DND-41 (cell line): ENCODE results near the gene RGS12.

Experiments
- EZH2 ChIP-seq: IDR thresholded peaks from 3 replicates; pipeline ENCODE4 v1.6.1; 2012; ENCODE audit warnings: borderline replicate concordance, low read depth, mild to moderate bottlenecking, moderate library complexity, low read length, inconsistent platforms; ENCODE audit not compliant: severe bottlenecking
- TF ChIP-seq, protein P1 (sequence below): IDR thresholded peaks from 2 replicates; pipeline ENCODE4 v1.5.1; 2012; ENCODE audit warnings: borderline replicate concordance, low read length, moderate library complexity, mild to moderate bottlenecking; ENCODE audit not compliant: poor library complexity, severe bottlenecking; ENCODE audit errors: extremely low read depth

GRCh38 chr4:3339577-3339976 is 46.8 kb downstream of the RGS12 start:
- TF ChIP-seq, protein P1, sequence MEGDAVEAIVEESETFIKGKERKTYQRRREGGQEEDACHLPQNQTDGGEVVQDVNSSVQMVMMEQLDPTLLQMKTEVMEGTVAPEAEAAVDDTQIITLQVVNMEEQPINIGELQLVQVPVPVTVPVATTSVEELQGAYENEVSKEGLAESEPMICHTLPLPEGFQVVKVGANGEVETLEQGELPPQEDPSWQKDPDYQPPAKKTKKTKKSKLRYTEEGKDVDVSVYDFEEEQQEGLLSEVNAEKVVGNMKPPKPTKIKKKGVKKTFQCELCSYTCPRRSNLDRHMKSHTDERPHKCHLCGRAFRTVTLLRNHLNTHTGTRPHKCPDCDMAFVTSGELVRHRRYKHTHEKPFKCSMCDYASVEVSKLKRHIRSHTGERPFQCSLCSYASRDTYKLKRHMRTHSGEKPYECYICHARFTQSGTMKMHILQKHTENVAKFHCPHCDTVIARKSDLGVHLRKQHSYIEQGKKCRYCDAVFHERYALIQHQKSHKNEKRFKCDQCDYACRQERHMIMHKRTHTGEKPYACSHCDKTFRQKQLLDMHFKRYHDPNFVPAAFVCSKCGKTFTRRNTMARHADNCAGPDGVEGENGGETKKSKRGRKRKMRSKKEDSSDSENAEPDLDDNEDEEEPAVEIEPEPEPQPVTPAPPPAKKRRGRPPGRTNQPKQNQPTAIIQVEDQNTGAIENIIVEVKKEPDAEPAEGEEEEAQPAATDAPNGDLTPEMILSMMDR, result no peak
- no peak for TF ChIP-seq EZH2
